GM18498 (cell line): ENCODE data around the gene GCA.

Experiments used
- ATAC-seq: cut with Tn5 transposase; IDR thresholded peaks from one replicate; pipeline ENCODE4 v1.9.1; 2021; ENCODE audit warnings: mild to moderate bottlenecking, moderate library complexity; ENCODE audit not compliant: unreplicated experiment

GCA gene

GRCh38 chr2:162343824-162344616, at the start of gene GCA:
TSS of gene GCA (plus strand) at chr2:162344132. CDS start at chr2:162344249, 117 bp downstream.
- ATAC-seq = peak; percentile 99

GRCh38 chr2:162295009-162295408, 48.9 kb upstream of the GCA start:
- no peak for ATAC-seq

GRCh38 chr2:162297925-162298552, 45.9 kb upstream of the GCA start:
- peak; percentile 63 for ATAC-seq

- ATAC-seq = no peak
These were observed 45.1 kb upstream of the GCA start for GRCh38 chr2:162298669-162299335.

- ATAC-seq = no peak
These were observed 43.7 kb upstream of the GCA start for GRCh38 chr2:162300266-162300665.

- peak; percentile 76 for ATAC-seq
These were observed 42.7 kb upstream of the GCA start for GRCh38 chr2:162301151-162301804.

- no peak for ATAC-seq
These were observed 42.1 kb upstream of the GCA start for GRCh38 chr2:162301877-162302276.

- no peak for ATAC-seq
These were observed 38.0 kb upstream of the GCA start for GRCh38 chr2:162305901-162306300.

- peak; percentile 86 for ATAC-seq
These were observed 35.0 kb upstream of the GCA start for GRCh38 chr2:162308747-162309503.

- no peak for ATAC-seq
These were observed 31.1 kb upstream of the GCA start for GRCh38 chr2:162312853-162313252.

GRCh38 chr2:162315938-162316337, 28.0 kb upstream of the GCA start:
- no peak for ATAC-seq

- no peak for ATAC-seq
These were observed 27.3 kb upstream of the GCA start for GRCh38 chr2:162316590-162316989.

- no peak for ATAC-seq
These were observed 26.7 kb upstream of the GCA start for GRCh38 chr2:162317058-162317742.

GRCh38 chr2:162317861-162318327, 26.0 kb upstream of the GCA start:
- ATAC-seq = peak; percentile 7

- ATAC-seq = peak; percentile 83
These were observed 25.4 kb upstream of the GCA start, which contains the start of gene IFIH1 for GRCh38 chr2:162318328-162319180. TSS of gene IFIH1 (minus strand) at chr2:162318684. CDS start at chr2:162318307, 377 bp downstream.

- no peak for ATAC-seq
These were observed 22.9 kb upstream of the GCA start for GRCh38 chr2:162320864-162321517.

- ATAC-seq = no peak
These were observed 19.0 kb upstream of the GCA start for GRCh38 chr2:162324953-162325352.

- ATAC-seq = no peak
These were observed 16.7 kb upstream of the GCA start for GRCh38 chr2:162327134-162327769.
